ENCODE results near the gene PLG.

GRCh38 chr6:160668589-160668988, 33.5 kb upstream of the PLG start:
- TF ChIP-seq SP1 (IDR thresholded peaks at IDR 0.05): no peak
- no peak for TF ChIP-seq PKNOX1 (IDR thresholded peaks at IDR 0.05)
- TF ChIP-seq BHLHE40 (IDR thresholded peaks at IDR 0.05; ENCODE audit: borderline replicate concordance): no peak
- TF ChIP-seq FOXK2 (IDR thresholded peaks at IDR 0.05): no peak
- no peak for TF ChIP-seq L3MBTL2 (conservative IDR thresholded peaks at IDR 0.05)
- no peak for TF ChIP-seq FOXM1 (IDR thresholded peaks at IDR 0.05; ENCODE audit: borderline replicate concordance)
